HL-60 (cell line): ENCODE measurements around the gene EIF3I.

Source experiments
- DNase-seq, 2 experiments: peaks; one replicate each; pipeline ENCODE4 v3.0.0-alpha.2; 2010 to 2020; ENCODE audit warnings: low read depth in 1 of 2, low spot score in 1 of 2
- H3K27ac ChIP-seq: fragments of 250-450 bp; sonication (Bioruptor Pico); replicated peaks from 2 replicates; pipeline ENCODE4 v1.5.1; 2020; ENCODE audit warnings: mild to moderate bottlenecking, moderate library complexity
- H3K27me3 ChIP-seq: fragments of 250-450 bp; sonication (Bioruptor Pico); 2 replicates; pipeline ENCODE4 v1.5.1; 2021; ENCODE audit warnings: mild to moderate bottlenecking, moderate library complexity; ENCODE audit not compliant: insufficient read depth, poor library complexity, severe bottlenecking
- H3K4me3 ChIP-seq: replicated peaks from 2 replicates; pipeline ENCODE4 v1.5.1; 2011; ENCODE audit warnings: mild to moderate bottlenecking, control low read depth, low read length; ENCODE audit not compliant: insufficient read depth
- GABPA ChIP-seq: IDR thresholded peaks from 2 replicates; pipeline ENCODE4 v1.6.1; 2012; ENCODE audit warnings: low read depth
- POLR2AphosphoS5 ChIP-seq: IDR thresholded peaks from 2 replicates; pipeline ENCODE4 v1.6.1; 2012; ENCODE audit warnings: low read depth
- SPI1 ChIP-seq: IDR thresholded peaks from 2 replicates; pipeline ENCODE4 v1.6.1; 2012; ENCODE audit warnings: low read depth, mild to moderate bottlenecking, borderline replicate concordance
- long read RNA-seq: library from polyadenylated mRNA; unstranded; transcript quantifications from one replicate; pipeline ENCODE4 v2.0.0, GENCODE V29; 2020
- TF ChIP-seq, protein P1 (sequence below): IDR thresholded peaks from one replicate; pipeline ENCODE4 v1.5.1; 2011; ENCODE audit warnings: low read length, control low read depth, inconsistent platforms; ENCODE audit not compliant: insufficient read depth
- TF ChIP-seq, protein P2 (sequence below): IDR thresholded peaks from 2 replicates; pipeline ENCODE4 v1.6.1; 2012; ENCODE audit warnings: low read depth; ENCODE audit not compliant: insufficient replicate concordance

The EIF3I gene
- long read RNA-seq, transcript EIF3I-202 (11 exons, 1,458 nt): major isoform, 1,687 of 1,855 reads
- long read RNA-seq, partial matches to known transcripts: 107 of 1,855 reads
- long read RNA-seq, other reads (novel, unspliced or antisense): 61 of 1,855 reads

DNA sequence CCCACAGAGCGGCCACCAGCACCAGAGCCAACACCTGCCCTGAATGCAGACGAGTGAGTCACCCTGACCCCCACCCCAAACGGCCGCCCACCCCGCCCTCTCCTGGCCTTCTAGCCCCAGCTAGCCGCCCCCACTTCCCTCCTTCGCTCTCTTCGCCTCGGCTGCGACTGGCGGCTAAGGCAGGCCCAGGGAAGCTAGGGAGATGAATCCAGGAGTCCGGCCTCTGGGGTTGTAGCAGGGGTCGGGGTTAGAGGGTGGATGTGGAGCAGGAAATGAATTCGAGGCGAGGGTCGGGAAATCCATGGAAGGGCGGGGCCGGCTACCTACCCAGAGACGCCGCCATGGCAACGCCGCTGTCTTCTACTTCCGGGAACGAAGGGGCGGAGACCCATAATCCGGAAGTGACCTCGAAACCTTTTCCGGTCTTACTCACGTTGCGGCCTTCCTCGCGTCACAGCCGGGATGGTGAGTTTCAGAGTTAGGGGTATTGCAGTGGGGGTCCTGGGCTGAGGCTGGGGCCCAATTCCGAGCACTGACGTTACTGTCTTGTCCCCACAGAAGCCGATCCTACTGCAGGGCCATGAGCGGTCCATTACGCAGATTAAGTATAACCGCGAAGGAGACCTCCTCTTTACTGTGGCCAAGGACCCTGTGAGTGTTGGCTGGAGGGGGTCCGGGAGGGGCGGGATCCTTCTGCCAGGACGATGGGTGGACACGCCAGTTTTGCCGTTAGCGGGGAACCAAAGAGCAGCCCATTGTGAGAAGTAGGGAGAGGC lies at the start of gene EIF3I, which contains the start of gene TMEM234:
Gene EIF3I, plus strand, starts transcription at position 428 of the 776 bp plus-strand sequence. Its CDS starts 35 bp downstream, at position 463.
Gene TMEM234, minus strand, starts transcription at position 374 of the 776 bp plus-strand sequence. Its CDS starts 31 bp downstream, at position 343.
- Histone ChIP-seq H3K27ac (peak within 1 kb of the TSS; percentile 75), H3K4me3 (peak within 1 kb of the TSS; percentile 94), H3K27me3 (no peaks in the 10 kb centered on the region)
- peak; percentile 86 to 92 for DNase-seq
- TF ChIP-seq POLR2AphosphoS5 (peak; percentile 85), GABPA (peak; percentile 87), SPI1 (peak; percentile 35; the same call in 1 of the 2 replicates)
- TF ChIP-seq, protein P1, sequence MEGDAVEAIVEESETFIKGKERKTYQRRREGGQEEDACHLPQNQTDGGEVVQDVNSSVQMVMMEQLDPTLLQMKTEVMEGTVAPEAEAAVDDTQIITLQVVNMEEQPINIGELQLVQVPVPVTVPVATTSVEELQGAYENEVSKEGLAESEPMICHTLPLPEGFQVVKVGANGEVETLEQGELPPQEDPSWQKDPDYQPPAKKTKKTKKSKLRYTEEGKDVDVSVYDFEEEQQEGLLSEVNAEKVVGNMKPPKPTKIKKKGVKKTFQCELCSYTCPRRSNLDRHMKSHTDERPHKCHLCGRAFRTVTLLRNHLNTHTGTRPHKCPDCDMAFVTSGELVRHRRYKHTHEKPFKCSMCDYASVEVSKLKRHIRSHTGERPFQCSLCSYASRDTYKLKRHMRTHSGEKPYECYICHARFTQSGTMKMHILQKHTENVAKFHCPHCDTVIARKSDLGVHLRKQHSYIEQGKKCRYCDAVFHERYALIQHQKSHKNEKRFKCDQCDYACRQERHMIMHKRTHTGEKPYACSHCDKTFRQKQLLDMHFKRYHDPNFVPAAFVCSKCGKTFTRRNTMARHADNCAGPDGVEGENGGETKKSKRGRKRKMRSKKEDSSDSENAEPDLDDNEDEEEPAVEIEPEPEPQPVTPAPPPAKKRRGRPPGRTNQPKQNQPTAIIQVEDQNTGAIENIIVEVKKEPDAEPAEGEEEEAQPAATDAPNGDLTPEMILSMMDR: no peak
- TF ChIP-seq, protein P2, sequence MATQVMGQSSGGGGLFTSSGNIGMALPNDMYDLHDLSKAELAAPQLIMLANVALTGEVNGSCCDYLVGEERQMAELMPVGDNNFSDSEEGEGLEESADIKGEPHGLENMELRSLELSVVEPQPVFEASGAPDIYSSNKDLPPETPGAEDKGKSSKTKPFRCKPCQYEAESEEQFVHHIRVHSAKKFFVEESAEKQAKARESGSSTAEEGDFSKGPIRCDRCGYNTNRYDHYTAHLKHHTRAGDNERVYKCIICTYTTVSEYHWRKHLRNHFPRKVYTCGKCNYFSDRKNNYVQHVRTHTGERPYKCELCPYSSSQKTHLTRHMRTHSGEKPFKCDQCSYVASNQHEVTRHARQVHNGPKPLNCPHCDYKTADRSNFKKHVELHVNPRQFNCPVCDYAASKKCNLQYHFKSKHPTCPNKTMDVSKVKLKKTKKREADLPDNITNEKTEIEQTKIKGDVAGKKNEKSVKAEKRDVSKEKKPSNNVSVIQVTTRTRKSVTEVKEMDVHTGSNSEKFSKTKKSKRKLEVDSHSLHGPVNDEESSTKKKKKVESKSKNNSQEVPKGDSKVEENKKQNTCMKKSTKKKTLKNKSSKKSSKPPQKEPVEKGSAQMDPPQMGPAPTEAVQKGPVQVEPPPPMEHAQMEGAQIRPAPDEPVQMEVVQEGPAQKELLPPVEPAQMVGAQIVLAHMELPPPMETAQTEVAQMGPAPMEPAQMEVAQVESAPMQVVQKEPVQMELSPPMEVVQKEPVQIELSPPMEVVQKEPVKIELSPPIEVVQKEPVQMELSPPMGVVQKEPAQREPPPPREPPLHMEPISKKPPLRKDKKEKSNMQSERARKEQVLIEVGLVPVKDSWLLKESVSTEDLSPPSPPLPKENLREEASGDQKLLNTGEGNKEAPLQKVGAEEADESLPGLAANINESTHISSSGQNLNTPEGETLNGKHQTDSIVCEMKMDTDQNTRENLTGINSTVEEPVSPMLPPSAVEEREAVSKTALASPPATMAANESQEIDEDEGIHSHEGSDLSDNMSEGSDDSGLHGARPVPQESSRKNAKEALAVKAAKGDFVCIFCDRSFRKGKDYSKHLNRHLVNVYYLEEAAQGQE: peak; percentile 58

- no peak for TF ChIP-seq GABPA
- TF ChIP-seq POLR2AphosphoS5: 0 out of 2 replicates have a peak, but pooled peaks have one; percentile 28
- no peaks in the 10 kb centered on the region for H3K27me3 ChIP-seq
- peak in 1 of 2 experiments; percentile 40 for DNase-seq
- H3K27ac ChIP-seq: no peak overlapping the region
- no peak overlapping the region for H3K4me3 ChIP-seq
Observed at GRCh38 chr1:32172621-32173245, 49.5 kb upstream of the EIF3I start.

DNA sequence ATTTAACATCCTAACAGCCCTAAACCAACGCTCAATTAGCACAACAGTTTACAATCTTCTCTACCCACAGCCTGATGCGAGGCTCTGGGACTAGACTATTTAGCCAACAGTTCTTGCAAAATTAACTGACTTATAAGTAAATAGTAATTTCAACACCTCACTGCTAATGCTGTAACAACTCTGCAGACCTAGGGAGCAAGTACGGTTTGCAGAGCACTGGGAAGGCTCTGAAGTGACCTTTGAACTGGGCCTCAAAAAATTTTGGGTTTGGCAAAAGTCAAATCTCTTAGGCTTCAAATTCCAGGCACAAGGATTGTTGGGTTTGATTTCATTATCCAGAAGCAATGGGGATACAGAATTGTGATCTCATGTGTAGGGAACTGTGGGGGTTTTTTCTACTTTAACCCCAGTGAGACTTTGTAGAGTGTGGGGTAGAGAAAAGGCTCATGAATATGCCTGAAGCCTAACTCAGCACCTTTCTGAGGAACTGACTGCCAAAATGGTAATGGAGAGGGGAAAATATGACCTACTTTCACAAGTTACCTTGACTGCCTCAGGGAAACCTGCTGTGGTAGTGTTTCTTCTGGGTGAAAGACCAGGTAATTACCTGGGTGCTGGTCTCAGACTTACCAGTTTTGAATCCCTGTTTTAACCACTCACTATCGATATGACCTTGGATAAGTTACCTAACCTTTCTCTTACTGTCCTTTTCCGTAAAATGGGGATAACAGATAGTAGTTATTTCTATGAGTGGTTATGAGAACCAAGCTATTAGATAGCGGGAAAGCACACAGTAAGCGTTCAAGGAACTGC lies 43.6 kb upstream of the EIF3I start:
- no peaks in the 10 kb centered on the region for H3K27me3 ChIP-seq
- peak overlapping the region; percentile 87 for H3K27ac ChIP-seq
- DNase-seq: peak; percentile 70 to 73
- TF ChIP-seq, protein P2: no peak
- TF ChIP-seq GABPA: no peak
- TF ChIP-seq, protein P1: no peak
- no peak overlapping the region for H3K4me3 ChIP-seq

GRCh38 chr1:32179193-32179442 lies 43.1 kb upstream of the EIF3I start:
- peak overlapping the region; percentile 87 for H3K27ac ChIP-seq
- TF ChIP-seq, protein P1: no peak
- TF ChIP-seq, protein P2: no peak
- TF ChIP-seq POLR2AphosphoS5 (no peak), SPI1 (no peak), GABPA (no peak)
- peak overlapping the region; percentile 82 for H3K4me3 ChIP-seq
- DNase-seq: no peak
- H3K27me3 ChIP-seq: no peaks in the 10 kb centered on the region
